Iris pigment epithelial cell (primary cell): ENCODE results near the gene CDC42BPB.

Source experiments
- DNase-seq: peaks from one replicate; pipeline ENCODE4 v3.0.0-alpha.2; 2011; ENCODE audit warnings: low read depth

CDC42BPB gene

DNA sequence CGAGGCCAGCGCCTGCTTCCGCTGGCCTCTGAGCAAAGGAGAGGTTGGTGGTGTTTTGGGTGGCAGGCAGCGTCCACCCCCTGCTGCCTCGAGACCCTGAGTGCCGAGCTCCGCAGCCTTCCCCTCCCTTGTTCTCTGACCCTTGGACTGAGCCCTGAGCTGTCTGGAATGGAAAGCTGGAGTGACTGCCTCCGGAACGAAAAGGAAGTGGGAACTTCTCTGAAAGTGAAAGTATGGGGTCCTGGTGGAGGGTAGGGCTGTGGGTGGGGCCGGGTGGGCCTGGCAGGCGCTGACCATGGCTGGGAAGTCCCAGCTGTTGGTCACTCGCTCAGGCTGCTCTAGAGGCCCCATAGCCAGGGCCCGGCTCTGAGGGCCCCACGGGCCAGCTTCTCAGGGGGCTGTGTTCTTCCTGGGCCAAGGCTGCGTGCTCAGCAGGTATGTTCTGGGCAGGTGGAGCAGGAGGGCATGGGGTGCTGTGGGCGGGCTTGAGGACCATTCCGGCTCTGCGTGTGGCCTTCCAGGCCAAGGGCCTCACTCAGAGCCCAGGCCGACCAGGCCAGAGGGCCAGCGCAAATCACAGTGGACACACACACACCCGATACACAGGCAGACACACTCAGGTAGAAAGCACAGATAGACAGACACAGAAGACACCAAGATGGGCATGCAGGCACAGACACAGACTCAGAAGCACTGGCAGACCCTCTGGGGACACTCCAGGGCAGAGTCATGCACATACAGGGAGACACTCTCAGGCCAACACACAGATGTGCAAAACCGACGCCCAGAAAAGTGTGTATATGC, 37.3 kb upstream of the CDC42BPB start, which contains the start of gene EXOC3L4:
Gene EXOC3L4, plus strand, starts transcription at position 320 of the 804 bp plus-strand sequence. CDS start 5,495 bp downstream, outside the sequence.
- no peak for DNase-seq

DNA sequence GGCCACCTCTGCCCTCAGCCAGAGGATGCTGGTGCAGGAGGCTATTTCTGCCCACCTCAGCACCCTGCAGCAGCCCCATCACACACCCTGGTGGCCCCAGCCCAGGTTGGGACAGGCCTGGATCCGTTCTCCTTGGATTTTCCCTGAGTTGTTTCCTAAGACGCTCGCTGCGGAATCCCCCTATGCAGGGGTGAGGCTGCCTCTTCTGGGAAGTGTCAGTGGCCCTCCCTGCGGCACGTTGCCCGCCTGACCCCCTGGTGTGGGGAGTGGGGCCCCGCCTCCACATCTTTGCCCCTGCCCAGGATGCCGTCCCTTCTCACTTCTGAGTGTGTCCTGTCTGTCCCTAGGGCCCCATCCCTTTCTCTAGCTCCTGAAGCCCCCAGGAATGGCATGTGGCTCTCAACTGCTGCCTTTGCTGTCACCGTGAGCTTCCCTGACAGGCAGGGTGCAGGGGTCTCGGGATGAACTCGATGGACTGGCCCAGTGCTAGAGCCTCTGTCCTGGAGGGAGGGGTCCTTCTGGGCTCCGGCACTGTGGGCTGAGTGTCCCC, 36.6 kb upstream of the CDC42BPB start:
- DNase-seq = no peak

DNA sequence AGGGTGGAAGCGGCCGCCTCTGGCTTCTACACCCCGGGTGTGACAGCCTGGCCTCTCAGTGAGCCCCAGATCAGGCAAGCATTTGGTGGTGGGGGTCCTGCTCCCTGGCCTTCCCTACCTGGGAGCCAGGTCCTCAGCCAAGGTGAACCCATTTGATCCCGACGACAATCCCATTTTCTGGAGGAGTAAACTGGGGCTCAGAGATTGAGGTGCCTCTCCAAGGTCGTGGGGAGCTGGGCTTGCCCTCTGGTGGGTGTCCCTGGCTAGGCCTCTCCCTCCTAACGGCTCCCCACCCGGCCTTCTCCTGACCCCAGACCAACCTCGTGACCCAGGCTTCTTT, 34.5 kb upstream of the CDC42BPB start:
- no peak for DNase-seq

DNA sequence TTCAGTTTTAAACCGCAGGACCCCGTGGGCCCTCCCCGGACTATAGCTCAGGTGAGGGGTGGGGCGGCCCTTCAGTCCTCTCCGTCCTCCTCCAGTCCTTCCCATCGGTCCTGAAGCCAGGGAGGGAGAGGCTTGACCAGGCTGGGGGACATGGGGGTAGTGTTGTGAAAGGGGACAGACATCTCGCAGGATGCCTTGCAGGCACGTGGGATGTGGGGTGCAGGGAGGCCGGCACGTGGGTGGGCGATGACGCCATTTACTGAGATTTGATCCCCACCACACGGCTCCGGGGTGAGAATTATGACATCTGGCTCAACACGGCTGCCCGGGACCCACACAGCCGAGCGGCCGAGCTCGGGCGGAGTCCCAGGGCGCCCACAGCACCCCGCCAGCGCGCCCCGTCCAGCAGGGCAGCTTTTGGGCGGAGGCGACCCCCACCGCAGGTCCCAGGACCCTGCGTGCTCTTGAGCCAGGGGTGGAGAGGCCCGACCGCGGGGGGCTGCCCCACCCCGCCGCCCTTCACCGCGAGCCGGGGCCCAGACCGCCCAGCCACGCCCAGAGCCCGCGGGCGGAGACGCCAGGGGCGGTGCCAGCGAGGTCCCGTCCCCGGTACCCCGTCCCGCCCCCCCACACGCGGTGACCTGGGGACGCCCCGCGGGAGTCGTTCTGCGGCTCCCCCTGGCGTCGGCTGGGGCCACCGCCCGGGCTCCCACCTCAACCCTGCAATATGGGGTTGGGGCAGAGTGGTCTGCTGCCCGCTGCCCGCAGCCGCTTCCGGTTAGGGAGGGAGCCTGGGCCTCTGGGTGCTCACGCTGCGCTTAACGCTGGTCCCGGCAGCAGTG, 33.9 kb upstream of the CDC42BPB start:
- DNase-seq = peak; percentile 61

DNA sequence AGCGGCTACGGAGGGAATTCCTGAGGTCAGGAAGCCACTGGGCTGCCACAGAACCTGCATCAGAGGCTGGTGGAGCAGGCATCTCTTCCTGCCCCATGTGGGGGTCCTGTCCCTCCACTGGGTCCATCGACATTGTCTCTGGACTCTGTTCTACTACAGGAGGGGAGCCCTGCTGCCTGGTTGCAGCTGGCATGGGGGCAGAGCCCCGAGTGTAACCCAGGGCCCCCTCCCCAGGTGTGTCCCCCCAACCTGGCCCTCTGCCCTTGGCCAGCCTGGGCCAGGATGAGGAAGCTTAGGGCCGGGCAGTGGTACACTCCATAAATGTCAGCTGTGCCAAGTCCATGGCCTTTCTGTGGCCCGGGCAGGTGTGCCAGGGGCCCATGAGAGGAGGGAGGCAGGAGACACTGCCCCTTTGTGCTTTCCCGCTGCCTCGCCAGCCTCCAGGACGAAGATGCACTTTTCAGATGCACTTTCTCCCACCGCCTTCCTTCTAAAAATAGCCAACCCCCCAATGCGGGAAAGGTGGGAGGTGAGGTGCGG, 33.2 kb upstream of the CDC42BPB start:
- no peak for DNase-seq

DNA sequence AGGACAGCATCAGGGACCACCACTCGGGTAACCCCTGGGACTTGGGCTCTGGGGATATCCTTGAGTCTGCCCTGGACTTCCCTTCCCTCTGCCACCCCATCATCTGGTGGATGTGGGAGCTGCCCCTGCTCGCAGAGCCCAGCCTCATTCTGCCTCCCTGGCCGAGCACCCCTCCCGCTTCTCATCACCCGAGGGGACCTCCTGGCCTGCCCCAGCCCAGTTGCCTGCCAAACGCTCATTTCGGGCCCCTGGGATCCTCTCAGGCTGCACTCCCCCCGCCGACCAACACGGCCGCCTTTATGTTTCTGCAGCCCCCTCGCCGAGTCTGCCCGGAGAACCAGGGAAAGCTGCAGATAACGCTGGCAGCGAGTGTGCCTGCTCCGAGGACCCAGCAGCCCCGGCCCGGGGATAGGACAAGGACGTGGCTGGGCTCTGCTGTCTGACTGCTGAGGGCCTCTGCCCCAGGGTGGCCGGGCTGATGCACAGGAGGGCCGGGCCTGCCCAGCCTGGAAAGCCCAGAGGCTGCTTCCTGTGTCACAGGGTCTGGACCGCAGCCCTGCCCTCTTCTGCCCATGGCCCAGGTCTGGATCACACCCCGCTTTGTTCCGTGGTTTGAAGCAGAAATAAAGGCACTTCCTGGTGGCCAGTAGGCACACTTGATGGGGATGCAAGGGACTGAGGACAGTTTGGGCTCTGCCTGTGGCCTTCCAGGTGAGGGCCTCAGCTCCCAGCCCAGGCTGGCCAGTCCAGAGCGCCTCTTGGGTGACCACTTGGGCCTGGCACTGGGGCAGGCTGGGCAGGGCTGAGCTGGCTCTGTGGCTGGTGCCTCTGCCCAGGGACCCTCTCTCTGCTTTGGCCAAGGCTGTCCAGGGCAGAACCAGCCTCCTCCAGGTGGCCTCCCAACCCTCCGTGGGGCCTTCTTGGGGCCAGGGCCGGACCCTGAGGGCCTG, 32.3 kb upstream of the CDC42BPB start:
- DNase-seq = no peak

DNA sequence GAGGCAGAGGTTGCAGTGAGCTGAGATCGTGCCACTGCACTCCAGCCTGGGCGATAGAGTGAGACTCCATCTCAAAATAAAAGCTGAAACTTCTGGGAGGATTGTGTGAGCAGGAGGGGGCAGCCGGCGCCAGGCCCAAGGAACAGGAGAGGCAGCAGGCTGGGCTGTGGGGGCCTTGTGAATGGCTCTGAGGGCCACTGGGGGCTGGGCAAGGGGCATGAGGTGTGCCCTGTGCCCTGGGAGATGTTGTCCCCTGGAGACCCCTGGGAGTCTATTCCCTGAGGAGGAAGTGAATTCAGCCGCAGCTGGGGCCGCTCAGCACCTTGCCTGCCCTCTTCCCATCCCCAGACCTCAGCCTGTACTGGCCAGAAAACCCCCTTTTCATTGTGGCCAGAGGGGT, 31.6 kb upstream of the CDC42BPB start:
- no peak for DNase-seq

DNA sequence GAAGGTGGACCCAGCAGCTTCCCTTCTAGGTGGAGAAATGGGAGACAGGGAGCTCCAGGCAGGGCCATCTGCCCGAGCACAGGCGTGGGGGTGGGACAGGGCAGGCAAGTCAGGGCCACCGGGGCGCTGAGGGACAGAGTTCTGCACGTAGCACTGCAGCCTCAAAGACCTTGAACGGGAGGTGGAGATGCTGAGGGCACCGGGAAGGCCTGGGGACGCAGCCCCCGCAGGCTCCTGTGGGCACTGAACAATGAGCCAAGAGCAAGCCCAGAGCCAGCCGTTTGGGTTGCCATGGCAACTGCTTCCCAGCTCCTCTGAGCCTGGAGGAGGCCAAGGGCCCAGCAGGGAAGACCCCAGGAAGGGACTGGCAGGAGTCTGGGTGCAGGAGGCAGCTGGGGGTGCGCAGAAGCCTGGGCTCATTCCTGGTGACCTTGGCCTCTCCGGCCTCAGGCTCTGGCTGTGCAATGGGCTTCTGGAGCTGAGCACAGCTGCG, 30.0 kb upstream of the CDC42BPB start:
- no peak for DNase-seq

DNA sequence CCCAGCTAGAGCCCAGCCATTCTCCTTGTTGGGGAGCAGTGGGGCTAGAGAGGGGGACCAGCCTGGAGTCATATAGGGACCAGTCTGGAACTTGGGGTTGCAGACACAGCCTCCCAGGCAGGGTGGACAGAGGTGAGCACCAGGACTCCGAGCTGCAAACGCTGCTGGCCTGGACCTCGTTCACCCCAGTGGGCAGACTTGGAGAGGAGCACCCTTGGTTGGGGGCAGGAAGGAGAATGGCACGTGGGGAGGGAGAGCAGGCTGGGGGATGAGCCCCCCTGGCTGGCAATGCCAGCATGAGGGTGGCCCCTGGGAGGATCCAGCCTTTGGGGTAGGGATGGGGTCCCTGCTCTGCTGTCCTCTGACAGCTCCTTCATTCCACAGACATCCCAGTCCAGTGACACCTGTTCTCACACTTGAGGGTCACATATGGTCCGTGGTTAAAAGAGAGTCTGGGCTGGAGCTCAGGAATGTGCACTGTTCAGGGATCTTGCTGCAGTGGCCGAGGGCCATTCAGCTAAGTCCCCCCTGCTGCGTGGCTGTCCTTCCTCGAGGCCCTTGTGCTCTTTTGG, 29.5 kb upstream of the CDC42BPB start:
- DNase-seq = no peak

DNA sequence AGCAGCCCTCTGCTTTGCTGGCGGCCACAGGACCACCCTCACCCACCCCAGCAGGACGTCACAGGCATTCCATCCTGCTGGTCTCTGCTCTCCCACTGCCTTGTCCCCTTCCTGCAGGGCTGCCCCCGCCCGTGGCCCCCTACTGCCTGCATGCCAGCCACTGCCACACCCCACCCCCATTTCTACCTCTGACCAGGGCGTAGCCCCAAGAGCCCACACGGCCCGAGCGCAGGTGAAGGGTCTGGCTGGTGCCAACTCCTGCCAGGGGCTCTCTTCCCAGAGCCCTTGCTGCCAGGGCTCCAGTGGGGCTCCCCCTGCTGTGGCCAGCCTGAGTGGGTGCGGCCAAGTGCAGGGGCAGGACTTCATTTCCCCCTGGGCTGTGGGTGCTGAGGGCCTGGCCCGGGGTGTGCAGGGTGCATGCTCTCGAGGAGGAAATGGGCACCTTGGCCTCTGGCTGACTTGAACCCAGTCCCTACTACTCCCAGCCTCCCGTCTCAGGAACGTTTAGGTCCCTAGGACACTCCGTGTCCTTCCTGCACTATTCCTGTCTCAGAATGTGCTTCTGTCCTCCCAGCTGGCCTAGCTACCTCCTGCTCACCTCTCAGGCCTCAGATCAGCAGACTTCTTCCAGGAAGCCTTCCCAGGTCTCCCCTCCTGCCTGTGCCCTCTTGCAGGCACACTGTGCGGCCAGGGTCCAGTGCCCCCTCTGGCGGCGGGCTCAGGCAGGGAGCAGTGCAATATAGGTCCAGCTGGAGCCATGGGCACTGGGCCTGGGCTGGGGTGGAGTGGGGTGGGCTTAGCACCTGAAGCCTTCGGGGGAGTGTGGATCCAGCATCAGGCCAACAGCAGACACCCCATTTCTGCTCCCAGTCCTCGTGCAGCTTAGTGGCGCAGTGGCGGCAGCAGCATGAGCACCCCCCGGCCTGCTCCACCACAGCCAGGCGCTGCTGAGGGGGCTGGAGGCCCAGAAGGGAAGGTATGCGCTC, 28.1 kb upstream of the CDC42BPB start:
- no peak for DNase-seq

DNA sequence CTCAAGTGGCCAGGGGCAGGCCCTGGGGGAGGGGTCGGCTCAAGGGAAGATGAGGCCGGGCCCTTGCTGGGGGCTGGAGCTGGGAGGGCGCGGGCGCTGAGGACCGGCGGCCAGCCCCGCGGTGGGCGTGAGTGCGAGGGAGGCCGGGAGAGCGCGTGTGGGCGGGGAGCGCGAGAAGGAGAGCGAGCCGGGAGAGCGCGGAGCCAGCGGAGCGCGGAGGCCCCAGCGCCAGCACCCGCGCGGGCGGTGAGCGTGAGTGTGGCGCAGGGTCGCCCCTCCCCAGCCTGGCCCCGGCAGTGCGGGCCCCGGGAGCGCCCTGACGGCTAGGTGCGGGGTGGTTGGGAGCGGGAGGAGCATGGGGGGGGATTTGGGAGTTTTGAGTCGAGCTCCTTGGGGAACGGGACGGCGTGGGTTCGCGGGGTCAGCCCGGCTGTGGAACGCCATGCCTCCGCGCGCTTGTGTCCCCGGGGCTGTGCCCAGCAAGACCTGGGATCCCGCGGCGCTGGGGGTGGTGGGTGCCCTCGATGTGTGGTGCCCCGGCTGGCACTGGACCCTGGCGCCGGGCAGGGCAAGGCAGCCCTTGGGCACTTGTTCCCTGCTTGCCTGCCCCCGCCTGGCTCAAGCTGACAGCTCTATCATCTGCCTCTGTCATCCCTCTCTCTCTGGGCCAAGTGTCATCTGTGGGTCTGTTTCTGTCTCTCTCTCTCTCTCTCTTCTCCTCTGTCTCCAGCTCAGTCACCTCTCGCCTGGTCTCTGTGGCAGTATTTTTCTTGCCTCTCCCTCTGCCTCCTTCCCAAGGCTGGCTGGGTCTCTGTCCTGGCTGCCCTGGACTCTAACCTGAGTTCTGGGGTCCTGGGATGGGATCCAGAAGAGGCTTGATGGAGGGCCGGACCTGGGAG, 26.9 kb upstream of the CDC42BPB start, which contains the start of gene LBHD2:
Gene LBHD2, plus strand, starts transcription at position 190 of the 899 bp plus-strand sequence. CDS start 1,803 bp downstream, outside the sequence.
- DNase-seq = peak; percentile 32

DNA sequence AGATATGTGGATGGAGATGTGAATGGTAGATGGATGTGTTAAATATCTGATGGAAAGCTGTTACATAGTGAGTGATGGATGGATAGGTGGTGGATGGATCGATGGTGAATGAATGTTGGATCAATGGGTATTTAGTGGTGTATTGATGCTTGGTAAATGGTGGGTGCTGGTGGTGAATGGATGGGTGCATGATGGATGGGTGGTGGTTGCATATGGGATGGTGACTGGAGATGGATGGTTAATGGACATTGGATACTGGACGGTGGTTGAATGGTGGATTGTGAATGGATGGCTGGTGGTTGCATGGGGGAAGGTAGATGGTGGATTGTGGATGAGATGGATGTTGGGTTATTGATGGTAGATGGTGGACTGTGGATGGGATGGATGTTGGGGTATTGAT, 24.6 kb upstream of the CDC42BPB start:
- no peak for DNase-seq

DNA sequence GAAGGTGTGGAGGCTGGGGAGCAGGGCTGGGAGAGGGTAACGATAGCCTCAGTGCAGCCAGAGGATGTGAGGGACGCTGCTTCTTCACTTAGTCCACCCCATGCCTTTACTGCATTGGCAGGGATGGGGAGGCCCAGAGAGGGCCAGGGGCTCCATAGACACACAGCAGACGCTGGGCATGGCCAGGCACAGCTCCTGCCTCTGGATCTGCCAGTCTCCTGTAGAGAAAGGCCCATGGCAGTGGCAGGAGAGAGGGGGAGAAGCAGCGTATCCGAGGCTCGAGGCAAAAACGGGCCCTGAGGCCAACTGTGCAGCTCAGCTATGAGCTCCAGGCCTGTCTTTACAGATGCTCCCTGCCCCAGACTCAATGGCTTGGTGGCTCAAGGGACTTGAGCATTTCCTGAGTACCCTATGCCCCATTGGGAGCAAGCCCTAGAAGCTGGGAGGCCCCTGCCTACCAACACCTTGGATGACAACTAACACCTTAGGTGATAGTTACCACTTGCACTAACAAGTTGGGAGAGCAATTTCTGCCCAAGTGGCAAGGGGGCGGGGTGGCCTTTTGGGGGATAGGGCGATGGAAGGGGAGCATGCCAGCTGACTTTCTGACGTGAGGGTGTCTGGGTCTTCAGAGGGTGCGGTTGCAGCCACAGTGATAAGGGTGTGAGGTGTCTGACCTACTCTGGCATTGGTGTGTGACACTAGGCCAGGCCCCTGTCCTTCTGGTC, 21.7 kb upstream of the CDC42BPB start:
- DNase-seq = no peak

DNA sequence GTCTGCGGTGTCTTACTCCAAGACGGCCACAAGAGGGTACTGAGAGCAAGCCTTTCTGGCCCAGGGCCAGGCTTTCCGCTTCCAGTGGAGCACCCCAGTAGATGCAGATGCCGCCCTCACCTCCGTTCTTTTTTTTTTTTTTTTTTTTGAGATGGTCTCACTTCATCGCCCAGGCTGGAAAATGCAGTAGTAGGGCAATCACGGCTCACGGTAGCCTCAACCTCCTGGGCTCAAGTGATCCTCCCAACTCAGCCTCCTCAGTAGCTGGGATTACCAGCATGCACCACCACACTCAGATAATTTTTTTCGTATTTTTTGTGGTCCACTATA, 21.0 kb upstream of the CDC42BPB start:
- DNase-seq = peak; percentile 79

DNA sequence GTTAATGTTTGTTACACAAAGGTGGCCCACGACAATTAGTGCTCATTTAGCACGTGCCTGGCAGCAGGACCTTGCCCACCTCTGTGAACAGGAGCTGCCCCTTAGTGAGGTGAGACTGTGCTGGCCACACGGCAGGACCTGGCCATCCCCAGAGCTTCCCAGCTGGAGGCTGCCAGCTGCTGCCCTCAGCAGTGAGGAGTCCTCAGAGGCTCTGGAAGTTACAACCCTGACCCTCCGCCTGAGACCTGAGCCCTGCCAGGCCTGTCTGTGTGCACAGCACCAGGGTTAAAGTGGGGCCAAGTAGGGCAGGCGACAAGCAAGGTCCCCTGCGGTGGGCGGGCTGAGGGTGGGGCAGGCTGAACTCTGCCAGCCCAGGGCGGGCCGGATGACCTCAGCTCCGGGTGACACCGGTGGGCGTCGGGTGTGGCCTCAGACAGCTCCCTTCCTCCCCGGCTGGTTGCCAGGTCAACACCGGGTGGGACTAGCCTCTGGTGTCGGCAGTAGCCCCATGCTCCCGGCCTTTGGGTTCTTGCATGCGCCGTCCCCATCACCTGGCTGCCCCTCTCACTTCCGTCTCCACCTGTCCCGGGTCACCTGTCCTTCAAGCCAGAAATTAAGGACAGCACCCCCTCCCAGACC, 17.5 kb upstream of the CDC42BPB start:
- no peak for DNase-seq

DNA sequence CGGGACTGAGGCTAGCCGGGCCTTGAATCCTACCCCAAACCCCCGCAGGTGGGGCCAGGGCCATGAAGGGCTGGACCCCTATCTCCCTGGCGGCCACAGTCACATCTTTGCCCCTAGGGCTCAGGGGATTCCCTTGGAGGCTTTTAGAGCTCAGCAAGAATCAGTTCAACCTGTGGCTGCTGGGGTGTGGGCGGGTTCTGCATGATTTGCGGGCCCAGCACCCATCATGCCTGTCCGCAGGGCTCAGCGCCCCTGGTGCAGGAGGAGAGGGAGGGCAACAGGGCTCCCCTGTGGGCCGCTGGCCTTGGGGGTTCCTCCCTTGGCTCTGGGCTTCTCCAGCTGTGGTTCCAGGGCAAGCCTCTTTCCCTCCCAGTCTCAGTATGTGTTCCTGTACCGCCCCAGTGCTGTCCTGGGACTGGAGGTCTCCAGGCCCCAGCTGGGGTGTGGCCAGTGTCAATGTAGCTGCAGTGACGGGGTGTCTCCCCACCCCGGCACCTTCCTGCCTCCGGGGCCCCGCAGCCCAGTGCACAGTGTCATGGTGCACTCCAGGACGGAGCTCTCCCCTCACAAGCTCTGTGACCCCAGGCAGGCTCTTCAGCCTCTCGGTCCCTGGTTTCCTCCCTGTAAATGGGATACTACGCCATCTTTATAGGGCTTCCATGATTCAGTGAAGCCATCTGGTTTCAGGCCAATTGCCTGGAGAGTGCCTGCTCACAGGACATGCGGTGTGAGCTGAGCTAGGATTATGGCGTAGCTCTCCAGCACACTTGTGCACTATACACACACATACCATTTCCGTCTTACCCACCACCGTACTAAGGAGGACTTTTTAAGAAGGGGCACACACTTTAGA, 16.8 kb upstream of the CDC42BPB start:
- no peak for DNase-seq
